Activated naive CD4-positive, alpha-beta T cell treated with anti-CD3 and anti-CD28 coated beads, Interleukin-2, amount 50 U/mL, for 72 hours (primary cell): ENCODE measurements around the gene MYO10. TPM values are rescaled to one million over a fixed set of nuclear protein-coding genes. Genes with fewer than 3 reads are reported as not detected.

Source experiments
- ATAC-seq, 2 donors: fragments of 150-1000 bp; cut with Tn5 transposase; 2 replicates each; pipeline ENCODE4 v1.10.0; 2021; ENCODE audit warnings: mild to moderate bottlenecking in 2 of 2, moderate library complexity in 2 of 2
- DNase-seq, 2 donors: peaks; one replicate each; pipeline ENCODE4 v3.0.0; 2021 to 2022; ENCODE audit warnings: low spot score in 2 of 2
- H3K27ac Mint-ChIP-seq, 2 donors: one replicate each; pipeline ENCODE4 v1.8.0; 2022; ENCODE audit warnings: mild to moderate bottlenecking in 2 of 2, mixed read lengths in 2 of 2
- H3K36me3 Mint-ChIP-seq, 2 donors: one replicate each; pipeline ENCODE4 v1.8.0; 2022; ENCODE audit warnings: mixed read lengths in 2 of 2
- H3K9me3 Mint-ChIP-seq, 2 donors: one replicate each; pipeline ENCODE4 v1.8.0; 2022; ENCODE audit warnings: mixed read lengths in 2 of 2
- total RNA-seq, 2 donors: library from RNA; stranded (reverse); gene quantifications; one replicate each; pipeline ENCODE4 v1.2.3, GENCODE V29; 2022

MYO10 gene
- total RNA-seq, 2 donors from 2014 or later: 0.11 to 1.5 TPM

GRCh38 chr5:16616536-16617273, 319.4 kb downstream of the MYO10 start, which contains the start of gene RETREG1:
Gene RETREG1 (minus strand): TSS chr5:16616997. CDS start chr5:16616971, 26 bp downstream.
- peak; percentile 80 to 82 for DNase-seq
- Mint-ChIP-seq H3K36me3 (peaks cover 9 to 16% of the 10 kb centered on the region in 2 donors), H3K9me3 (no peaks in the 10 kb centered on the region), H3K27ac (peak within 1 kb of the TSS in 1 of 2 donors; percentile 95)
- peak; percentile 80 to 89 for ATAC-seq

GRCh38 chr5:16615741-16616535, 320.1 kb downstream of the MYO10 start:
- H3K36me3 Mint-ChIP-seq: peaks cover 9 to 22% of the 10 kb centered on the region in 2 donors
- ATAC-seq (no peak), DNase-seq (peak in 1 of 2 donors; percentile 17)
- peak overlapping the region in 1 of 2 donors; percentile 95 for H3K27ac Mint-ChIP-seq
- no peaks in the 10 kb centered on the region for H3K9me3 Mint-ChIP-seq

GRCh38 chr5:16612007-16612406, 324.1 kb downstream of the MYO10 start:
- no peak for DNase-seq
- Mint-ChIP-seq H3K36me3 (peaks cover 9 to 31% of the 10 kb centered on the region in 2 donors), H3K27ac (peak overlapping the region in 1 of 2 donors; percentile 66), H3K9me3 (no peaks in the 10 kb centered on the region)
- ATAC-seq: peak; percentile 18 to 24
